ENCODE data around the gene USP25. TPM values are rescaled to one million over a fixed set of nuclear protein-coding genes. Genes with fewer than 3 reads are reported as not detected.

The USP25 gene
- total RNA-seq, 1 donor from 2014 or later: 29.2 TPM

GRCh38 chr21:15852146-15852545 lies 122.4 kb downstream of the USP25 start:
- no peak for DNase-seq (ENCODE audit: low spot score in 2 of 2)
- Histone ChIP-seq H3K27me3 (no peaks in the 10 kb centered on the region), H3K36me3 (peaks cover 0 to 4% of the 10 kb centered on the region in 2 donors), H3K27ac (no peak overlapping the region), H3K9me3 (no peaks in the 10 kb centered on the region), H3K4me1 (no peaks in the 10 kb centered on the region), H3K4me3 (no peak overlapping the region)
- intact Hi-C loops (cut with DNase I): no loop called here
- no peak for TF ChIP-seq CTCF (IDR thresholded peaks at IDR 0.05)

GRCh38 chr21:15853126-15853525 lies 123.3 kb downstream of the USP25 start:
- Histone ChIP-seq H3K9me3 (no peaks in the 10 kb centered on the region), H3K4me1 (no peaks in the 10 kb centered on the region), H3K36me3 (peaks cover 0 to 4% of the 10 kb centered on the region in 2 donors), H3K27ac (no peak overlapping the region), H3K4me3 (no peak overlapping the region), H3K27me3 (no peaks in the 10 kb centered on the region)
- intact Hi-C loops (cut with DNase I): no loop called here
- TF ChIP-seq CTCF (IDR thresholded peaks at IDR 0.05): no peak
- no peak for DNase-seq (ENCODE audit: low spot score in 2 of 2)

GRCh38 chr21:15856813-15857212 lies 127.0 kb downstream of the USP25 start:
- H3K27ac ChIP-seq: no peak overlapping the region
- no peak overlapping the region for H3K4me3 ChIP-seq
- peaks cover 0 to 4% of the 10 kb centered on the region in 2 donors for H3K36me3 ChIP-seq
- no peaks in the 10 kb centered on the region for H3K27me3 ChIP-seq
- DNase-seq (ENCODE audit: low spot score in 2 of 2): no peak
- intact Hi-C loops (cut with DNase I): no loop called here
- H3K4me1 ChIP-seq: no peaks in the 10 kb centered on the region
- H3K9me3 ChIP-seq: no peaks in the 10 kb centered on the region
- no peak for TF ChIP-seq CTCF (IDR thresholded peaks at IDR 0.05)

- DNase-seq (ENCODE audit: low spot score in 2 of 2): no peak
Measured at GRCh38 chr21:15857740-15858139, 128.0 kb downstream of the USP25 start.

GRCh38 chr21:15860541-15860940 lies 130.8 kb downstream of the USP25 start:
- intact Hi-C loops (cut with DNase I): no loop called here
- H3K27me3 ChIP-seq: no peaks in the 10 kb centered on the region
- no peak for DNase-seq (ENCODE audit: low spot score in 2 of 2)
- no peak for TF ChIP-seq CTCF (IDR thresholded peaks at IDR 0.05)
- H3K27ac ChIP-seq: no peak overlapping the region
- no peak overlapping the region for H3K4me3 ChIP-seq
- peaks cover 0 to 2% of the 10 kb centered on the region in 2 donors for H3K36me3 ChIP-seq
- H3K9me3 ChIP-seq: no peaks in the 10 kb centered on the region
- H3K4me1 ChIP-seq: no peaks in the 10 kb centered on the region

More at GRCh38 chr21:15857740-15858139, 128.0 kb downstream of the USP25 start:
- H3K36me3 ChIP-seq: peaks cover 0 to 4% of the 10 kb centered on the region in 2 donors
- no peaks in the 10 kb centered on the region for H3K4me1 ChIP-seq
- no peak overlapping the region for H3K27ac ChIP-seq
- no peak overlapping the region for H3K4me3 ChIP-seq
- no peaks in the 10 kb centered on the region for H3K27me3 ChIP-seq
- no peaks in the 10 kb centered on the region for H3K9me3 ChIP-seq
- no peak for TF ChIP-seq CTCF (IDR thresholded peaks at IDR 0.05)
- intact Hi-C loops (cut with DNase I): no loop called here

- H3K4me1 ChIP-seq: no peaks in the 10 kb centered on the region
- intact Hi-C loops (cut with DNase I): no loop called here
- DNase-seq (ENCODE audit: low spot score in 2 of 2): no peak
- H3K9me3 ChIP-seq: no peaks in the 10 kb centered on the region
- no peaks in the 10 kb centered on the region for H3K27me3 ChIP-seq
- TF ChIP-seq CTCF (IDR thresholded peaks at IDR 0.05): no peak
- no peak overlapping the region for H3K27ac ChIP-seq
- no peak overlapping the region for H3K4me3 ChIP-seq
- H3K36me3 ChIP-seq: peaks cover 8 to 25% of the 10 kb centered on the region in 2 donors
Measured at GRCh38 chr21:15868940-15869339, 139.2 kb downstream of the USP25 start.

Data from ascending aorta (tissue), 2 donors.